ENCODE measurements around the gene APCDD1.
"Not testable (repeated sequence)": the region's sequence is repeated elsewhere in the genome, so short reads cannot be mapped to it uniquely, and the experiment has no call there.

APCDD1 gene

GRCh38 chr18:10497206-10497749 is 42.8 kb downstream of the APCDD1 start:
- no peak for DNase-seq

GRCh38 chr18:10499230-10499629 is 44.8 kb downstream of the APCDD1 start:
- DNase-seq: no peak

- DNase-seq: no peak
Observed at GRCh38 chr18:10500038-10500437, 45.6 kb downstream of the APCDD1 start.

GRCh38 chr18:10504723-10505122 is 50.3 kb downstream of the APCDD1 start:
- no peak for DNase-seq

DNA sequence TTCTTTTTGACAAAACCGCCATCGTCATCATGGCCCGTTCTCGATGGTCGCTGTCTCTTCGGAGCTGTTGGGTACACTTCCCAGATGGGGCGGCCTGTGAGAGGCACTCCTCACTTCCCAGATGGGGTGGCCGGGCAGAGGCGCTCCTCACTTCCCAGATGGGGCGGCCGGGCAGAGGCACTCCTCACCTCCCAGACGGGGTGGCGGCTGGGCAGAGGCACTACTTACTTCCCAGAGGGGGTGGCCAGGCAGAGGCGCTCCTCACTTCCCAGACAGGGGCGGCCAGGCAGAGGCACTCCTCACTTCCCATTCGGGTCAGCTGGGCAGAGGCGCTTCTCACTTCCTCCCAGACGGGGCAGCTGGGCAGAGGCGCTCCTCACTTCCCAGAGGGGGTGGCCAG is 51.5 kb downstream of the APCDD1 start:
- DNase-seq: not testable (repeated sequence)

DNA sequence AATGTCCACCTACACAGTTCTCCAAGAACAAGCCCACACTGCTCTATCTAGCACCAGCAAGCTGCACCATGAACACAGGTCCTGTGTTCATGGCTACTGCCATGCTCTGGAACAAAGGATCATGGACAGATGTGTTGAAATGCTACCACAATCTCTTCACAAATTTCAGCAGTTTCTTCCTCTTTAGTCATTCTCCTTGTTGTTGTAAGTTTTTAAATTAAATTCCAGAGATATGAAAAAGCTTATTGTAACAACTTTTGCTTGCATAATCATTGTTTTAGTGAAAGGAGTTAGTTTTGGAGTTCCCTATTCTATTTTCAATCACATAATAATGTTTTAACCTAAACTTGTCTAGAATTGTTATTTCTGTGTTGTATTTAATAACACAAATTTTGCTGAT is 54.2 kb downstream of the APCDD1 start:
- DNase-seq: no peak

GRCh38 chr18:10511236-10511635 is 56.8 kb downstream of the APCDD1 start:
- no peak for DNase-seq

GRCh38 chr18:10514082-10514481 is 59.6 kb downstream of the APCDD1 start:
- DNase-seq: no peak

- DNase-seq: no peak
Observed at GRCh38 chr18:10514601-10515000, 60.2 kb downstream of the APCDD1 start.

DNA sequence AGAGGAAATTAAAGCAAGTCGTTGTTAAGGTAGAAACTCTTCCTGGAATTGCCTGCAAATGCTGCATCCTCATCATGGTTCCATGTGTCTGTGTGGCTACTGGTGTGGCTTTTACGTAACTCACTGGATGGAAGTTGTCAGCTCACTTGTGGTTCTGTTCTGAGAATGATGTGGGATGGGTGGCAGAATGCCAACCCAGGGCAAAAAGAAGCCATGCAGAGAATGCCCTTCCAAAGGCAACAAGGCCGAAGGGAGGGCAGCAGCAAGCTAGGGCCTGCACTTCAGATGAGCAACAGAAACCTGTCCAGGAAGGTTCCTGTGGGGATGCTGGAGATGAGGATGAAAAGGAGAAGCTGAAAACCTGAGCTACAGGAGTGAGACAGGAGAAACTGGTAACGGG is 61.0 kb downstream of the APCDD1 start:
- DNase-seq: no peak

DNA sequence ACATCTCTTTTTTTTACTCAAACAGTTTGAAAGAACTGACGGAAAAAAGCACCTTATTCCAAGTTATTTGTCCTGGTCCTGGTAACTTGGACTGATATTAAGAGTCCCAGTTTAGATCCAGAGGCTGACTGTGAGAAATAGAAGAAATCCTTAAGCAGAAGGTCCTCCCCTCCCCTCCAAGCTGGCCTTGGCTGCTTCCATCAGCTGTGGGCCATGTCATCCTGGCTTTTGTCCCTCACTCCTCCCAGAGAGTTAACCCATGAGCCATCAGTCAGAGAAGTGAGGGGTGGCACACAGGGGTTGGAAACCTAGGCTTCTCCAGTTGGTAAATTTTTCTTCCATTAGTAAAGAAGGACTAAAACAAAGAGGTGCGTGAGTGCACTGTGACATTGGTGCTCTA is 61.6 kb downstream of the APCDD1 start:
- DNase-seq: no peak

DNA sequence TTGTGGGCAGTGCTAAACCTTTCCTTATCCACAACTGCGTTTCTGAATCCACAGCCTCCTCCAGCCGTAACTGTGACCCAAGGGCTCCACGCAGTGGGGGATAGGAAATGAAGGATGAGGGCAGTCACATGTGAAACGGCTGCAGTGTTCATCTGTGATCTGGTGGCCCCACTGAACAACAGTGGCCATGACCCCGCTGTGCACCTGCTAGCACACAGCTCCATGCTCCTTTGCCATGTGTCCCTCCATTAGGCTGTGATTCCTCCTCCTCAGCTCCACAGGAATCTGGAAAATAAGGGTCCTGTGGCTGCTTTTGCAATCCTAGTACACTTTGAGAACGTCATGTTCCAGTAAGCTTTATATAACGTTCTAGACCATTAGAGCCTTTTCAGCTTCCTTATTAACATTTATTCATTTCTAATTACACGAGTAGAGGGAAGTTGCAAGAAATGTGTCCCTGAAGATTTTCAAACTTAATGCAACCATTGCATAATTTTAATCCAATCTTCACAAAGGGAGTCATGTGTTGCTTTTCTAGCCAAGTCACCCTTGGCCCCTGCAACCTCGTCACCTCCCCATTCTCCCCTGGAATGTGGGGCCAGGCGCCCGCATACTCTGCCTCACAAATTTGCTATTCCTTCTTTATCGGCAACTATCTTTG is 64.3 kb downstream of the APCDD1 start:
- DNase-seq: no peak

DNA sequence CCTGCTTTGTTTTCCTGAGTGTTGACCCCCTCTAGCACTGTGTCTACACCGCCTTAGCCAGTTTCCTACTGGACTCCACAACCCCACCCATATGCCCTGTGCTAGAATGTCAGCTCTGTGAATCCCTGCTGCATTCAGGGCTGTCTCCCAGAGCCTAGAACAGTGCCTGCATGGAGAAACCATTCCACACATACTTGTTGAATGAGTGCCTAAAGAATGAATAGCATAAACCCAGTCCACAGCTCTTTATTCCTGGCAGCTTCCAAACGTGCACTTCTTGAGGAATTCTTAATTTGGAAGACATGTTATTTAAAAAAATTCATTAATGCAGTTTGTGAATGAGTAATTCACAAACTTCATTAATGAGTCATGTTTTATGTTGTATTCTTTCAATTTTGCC is 64.9 kb downstream of the APCDD1 start:
- no peak for DNase-seq

GRCh38 chr18:10519999-10520935 is 65.8 kb downstream of the APCDD1 start:
- DNase-seq: peak; percentile 18

DNA sequence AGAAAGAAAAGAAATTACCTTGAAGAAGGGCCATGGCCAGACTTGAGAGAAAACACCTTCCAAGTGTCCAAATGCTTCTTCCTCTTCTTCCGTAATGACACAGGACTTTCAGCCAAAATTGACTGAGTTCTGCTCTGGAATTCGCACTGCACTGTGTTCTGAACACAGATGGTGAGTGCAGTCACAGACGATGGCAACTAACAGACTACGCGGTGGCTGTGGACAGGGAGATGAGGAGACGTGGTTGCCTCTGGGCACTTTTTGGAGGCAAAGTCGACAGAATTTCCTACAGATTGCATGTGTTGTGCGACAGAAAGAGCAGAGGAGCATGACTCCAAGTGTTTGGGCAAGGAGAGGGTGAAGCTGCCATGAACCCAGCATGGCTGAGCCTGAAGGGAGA is 67.1 kb downstream of the APCDD1 start:
- DNase-seq: no peak

GRCh38 chr18:10522574-10522973 is 68.1 kb downstream of the APCDD1 start:
- no peak for DNase-seq

DNA sequence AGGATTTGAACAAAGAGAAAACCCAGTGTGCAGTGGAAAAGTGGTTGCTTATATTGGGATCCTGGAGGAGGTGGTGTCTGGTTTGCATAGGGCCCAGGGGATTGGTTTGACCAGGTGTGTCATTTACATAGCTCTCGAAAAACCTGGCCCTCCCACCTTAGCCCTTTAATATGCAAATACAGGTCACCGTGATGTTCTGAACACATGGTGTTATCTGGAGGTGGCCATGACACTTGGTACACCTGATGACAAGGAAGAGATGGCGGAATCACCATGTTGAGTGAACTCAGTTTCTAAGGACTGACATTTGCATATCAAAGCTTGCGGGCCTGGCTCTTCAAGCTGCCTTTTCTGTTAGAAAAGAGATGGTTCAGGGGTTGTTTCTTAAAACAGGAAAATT is 69.1 kb downstream of the APCDD1 start:
- DNase-seq: no peak

- DNase-seq: no peak
Observed at GRCh38 chr18:10524507-10525370, 70.3 kb downstream of the APCDD1 start.

- DNase-seq: no peak
Observed at GRCh38 chr18:10525371-10525691, 70.9 kb downstream of the APCDD1 start.

GRCh38 chr18:10525697-10526560 is 71.5 kb downstream of the APCDD1 start, which contains the start of gene NAPG:
NAPG (plus strand) TSS chr18:10526027; CDS start chr18:10526103, 76 bp downstream.
- DNase-seq: peak; percentile 86

GRCh38 chr18:10526561-10526949 is 72.1 kb downstream of the APCDD1 start:
- no peak for DNase-seq

DNA sequence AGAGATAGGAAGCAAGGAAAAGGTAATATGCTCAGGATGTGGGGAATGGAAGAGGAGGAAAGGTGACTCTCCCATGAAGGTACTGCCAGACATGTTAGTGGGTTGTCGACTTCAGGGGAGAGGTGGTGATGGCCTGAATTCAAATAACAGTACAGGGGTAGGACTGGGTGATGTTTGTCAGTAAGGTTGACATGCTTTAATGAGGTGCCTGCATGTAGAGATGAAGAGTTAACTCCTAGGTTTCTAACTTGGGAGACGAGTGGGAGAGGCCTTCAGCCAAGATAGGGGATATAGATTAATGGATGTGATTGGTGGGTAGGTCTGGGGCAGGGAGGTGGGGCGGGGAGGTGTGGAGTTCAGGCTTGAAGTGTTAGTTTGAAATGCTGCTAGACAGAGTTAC is 74.0 kb downstream of the APCDD1 start:
- DNase-seq: no peak

Data from activated effector memory CD4-positive, alpha-beta T cell treated with Interleukin-2 at 50 U/mL for 16 hours (primary cell).